ENCODE data around the gene FREY1. TPM values are rescaled to one million over a fixed set of nuclear protein-coding genes. Genes with fewer than 3 reads are reported as not detected.
A peak's percentile ranks its signal among the peaks of the same experiment; 100 is the strongest.

FREY1 gene
- polyA plus RNA-seq, 3 donors, result 0.37 TPM; not detected in 2

DNA sequence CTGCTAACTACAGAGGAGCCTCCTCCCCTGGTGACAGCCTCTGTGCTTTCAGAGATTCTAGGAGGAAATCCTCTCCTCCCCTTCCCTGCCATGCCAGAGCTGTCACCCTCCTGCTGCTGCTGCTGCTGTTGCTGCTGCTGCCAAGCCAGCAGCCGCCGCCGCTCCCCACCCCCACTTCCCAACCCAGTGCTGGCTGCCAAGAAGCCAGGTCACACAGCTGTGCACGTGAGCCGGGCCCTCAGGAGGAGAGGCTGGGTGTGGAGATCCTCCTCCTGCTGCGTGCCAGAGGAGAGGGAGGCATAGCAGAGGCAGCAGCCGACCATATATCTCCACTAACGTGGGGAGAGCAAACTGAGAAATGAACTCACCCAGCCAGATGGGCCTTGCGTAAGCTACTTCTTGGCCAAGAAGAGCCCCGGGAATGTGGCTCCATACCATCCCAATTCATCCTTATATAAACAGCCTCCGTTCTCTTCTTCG lies 47.4 kb downstream of the FREY1 start:
- intact Hi-C loops (cut with micrococcal nuclease), result no loop called here
- Mint-ChIP-seq H3K4me3 (no peak overlapping the region), H3K27me3 (ENCODE audit: low read depth in 3 of 3) (no peaks in the 10 kb centered on the region), H3K9me3 (no peaks in the 10 kb centered on the region), H3K27ac (peak overlapping the region in 3 of 7 donors; percentile 46 to 93 (median 82)), H3K4me1 (peaks cover 20% of the 10 kb centered on the region), H3K36me3 (peaks cover 77 to 91% of the 10 kb centered on the region in 2 donors)
- H2AFZ ChIP-seq (ENCODE audit: insufficient read depth, low read depth, low read length, poor library complexity, severe bottlenecking), result no peak overlapping the region
- no peak overlapping the region for H3K27ac ChIP-seq (ENCODE audit: low read depth in 1 of 2, low read length in 2 of 2)
- H3K4me3 ChIP-seq (replicated peaks in 1 of 3; ENCODE audit: low read depth in 2 of 3, low read length in 3 of 3), result no peak overlapping the region
- H3K4me2 ChIP-seq (replicated peaks; ENCODE audit: extremely low read depth, low read length, poor library complexity, severe bottlenecking), result no peak overlapping the region
- 87% methylated on average over 3 of the region's 12 CpGs for WGBS (ENCODE audit: insufficient coverage)
- H3K79me2 ChIP-seq (ENCODE audit: insufficient read depth, low read length), result no peaks in the 10 kb centered on the region
- H3K27me3 ChIP-seq (ENCODE audit: control insufficient read depth in 2 of 2, insufficient read depth in 2 of 2, low read length in 2 of 2), result no peaks in the 10 kb centered on the region
- TF ChIP-seq, protein P1, sequence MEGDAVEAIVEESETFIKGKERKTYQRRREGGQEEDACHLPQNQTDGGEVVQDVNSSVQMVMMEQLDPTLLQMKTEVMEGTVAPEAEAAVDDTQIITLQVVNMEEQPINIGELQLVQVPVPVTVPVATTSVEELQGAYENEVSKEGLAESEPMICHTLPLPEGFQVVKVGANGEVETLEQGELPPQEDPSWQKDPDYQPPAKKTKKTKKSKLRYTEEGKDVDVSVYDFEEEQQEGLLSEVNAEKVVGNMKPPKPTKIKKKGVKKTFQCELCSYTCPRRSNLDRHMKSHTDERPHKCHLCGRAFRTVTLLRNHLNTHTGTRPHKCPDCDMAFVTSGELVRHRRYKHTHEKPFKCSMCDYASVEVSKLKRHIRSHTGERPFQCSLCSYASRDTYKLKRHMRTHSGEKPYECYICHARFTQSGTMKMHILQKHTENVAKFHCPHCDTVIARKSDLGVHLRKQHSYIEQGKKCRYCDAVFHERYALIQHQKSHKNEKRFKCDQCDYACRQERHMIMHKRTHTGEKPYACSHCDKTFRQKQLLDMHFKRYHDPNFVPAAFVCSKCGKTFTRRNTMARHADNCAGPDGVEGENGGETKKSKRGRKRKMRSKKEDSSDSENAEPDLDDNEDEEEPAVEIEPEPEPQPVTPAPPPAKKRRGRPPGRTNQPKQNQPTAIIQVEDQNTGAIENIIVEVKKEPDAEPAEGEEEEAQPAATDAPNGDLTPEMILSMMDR (IDR thresholded peaks at IDR 0.05), result no peak
- peaks cover 70 to 96% of the 10 kb centered on the region in 2 donors for H3K36me3 ChIP-seq (replicated peaks in 1 of 2; ENCODE audit: control insufficient read depth in 1 of 2, insufficient read depth in 2 of 2, low read length in 2 of 2)
- peaks cover 19 to 22% of the 10 kb centered on the region in 2 donors for H3K4me1 ChIP-seq (ENCODE audit: control insufficient read depth in 1 of 2, insufficient read depth in 2 of 2, low read length in 2 of 2)
- H3K9ac ChIP-seq (ENCODE audit: insufficient read depth, low read length, poor library complexity, severe bottlenecking), result no peak overlapping the region
- peaks cover 48% of the 10 kb centered on the region for H4K20me1 ChIP-seq (ENCODE audit: insufficient read depth, low read length)
- no peak for DNase-seq
- H3K9me3 ChIP-seq (replicated peaks in 1 of 2; ENCODE audit: control insufficient read depth in 1 of 2, insufficient read depth in 1 of 2, low read length in 2 of 2), result no peaks in the 10 kb centered on the region

DNA sequence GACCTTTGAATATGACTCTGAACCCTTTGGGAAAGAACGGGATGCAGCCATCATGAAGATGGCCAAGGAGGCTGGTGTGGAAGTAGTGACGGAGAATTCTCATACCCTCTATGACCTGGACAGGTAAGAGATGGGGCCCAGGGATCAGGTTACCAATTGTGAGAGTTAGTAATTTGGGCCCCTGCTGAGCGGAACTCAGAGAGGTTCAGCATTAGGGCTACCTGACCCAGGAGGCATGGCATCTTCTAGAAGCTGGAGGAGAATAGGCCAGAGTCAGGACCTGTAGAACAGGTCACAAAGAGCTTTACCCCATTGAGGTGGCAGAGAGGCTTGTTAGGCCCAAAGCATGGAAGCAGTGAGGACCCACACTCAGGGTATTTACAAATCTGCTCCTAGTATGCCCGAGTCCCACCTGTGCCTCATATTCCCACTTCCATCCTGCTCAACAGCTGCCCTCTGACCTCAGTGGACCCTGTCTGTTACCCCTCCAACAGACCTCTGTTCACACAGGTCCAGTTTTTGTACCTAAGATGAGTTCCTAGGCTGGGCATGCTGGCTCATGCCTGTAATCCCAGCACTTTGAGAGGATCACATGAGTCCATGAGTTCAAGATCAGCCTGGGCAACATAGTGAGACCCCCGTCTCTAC lies 48.2 kb downstream of the FREY1 start:
- intact Hi-C loops (cut with micrococcal nuclease), result no loop called here
- peaks cover 55% of the 10 kb centered on the region for H4K20me1 ChIP-seq (ENCODE audit: insufficient read depth, low read length)
- TF ChIP-seq, protein P1 (IDR thresholded peaks at IDR 0.05), result no peak
- Mint-ChIP-seq H3K27me3 (ENCODE audit: low read depth in 3 of 3) (no peaks in the 10 kb centered on the region), H3K4me3 (no peak overlapping the region), H3K4me1 (peaks cover 20% of the 10 kb centered on the region), H3K36me3 (peaks cover 77 to 84% of the 10 kb centered on the region in 2 donors), H3K9me3 (no peaks in the 10 kb centered on the region), H3K27ac (peak overlapping the region in 5 of 7 donors; percentile 30 to 94 (median 82))
- peak overlapping the region; percentile 79 to 80 for H3K27ac ChIP-seq (ENCODE audit: low read depth in 1 of 2, low read length in 2 of 2)
- peaks cover 3% of the 10 kb centered on the region for H3K79me2 ChIP-seq (ENCODE audit: insufficient read depth, low read length)
- no peak overlapping the region for H3K4me2 ChIP-seq (replicated peaks; ENCODE audit: extremely low read depth, low read length, poor library complexity, severe bottlenecking)
- peak overlapping the region; percentile 9 for H3K9ac ChIP-seq (ENCODE audit: insufficient read depth, low read length, poor library complexity, severe bottlenecking)
- H2AFZ ChIP-seq (ENCODE audit: insufficient read depth, low read depth, low read length, poor library complexity, severe bottlenecking), result no peak overlapping the region
- H3K27me3 ChIP-seq (ENCODE audit: control insufficient read depth in 2 of 2, insufficient read depth in 2 of 2, low read length in 2 of 2), result no peaks in the 10 kb centered on the region
- H3K36me3 ChIP-seq (replicated peaks in 1 of 2; ENCODE audit: control insufficient read depth in 1 of 2, insufficient read depth in 2 of 2, low read length in 2 of 2), result peaks cover 64 to 88% of the 10 kb centered on the region in 2 donors
- H3K4me3 ChIP-seq (replicated peaks in 1 of 3; ENCODE audit: low read depth in 2 of 3, low read length in 3 of 3), result no peak overlapping the region
- no peaks in the 10 kb centered on the region for H3K9me3 ChIP-seq (replicated peaks in 1 of 2; ENCODE audit: control insufficient read depth in 1 of 2, insufficient read depth in 1 of 2, low read length in 2 of 2)
- H3K4me1 ChIP-seq (ENCODE audit: control insufficient read depth in 1 of 2, insufficient read depth in 2 of 2, low read length in 2 of 2), result peaks cover 19 to 22% of the 10 kb centered on the region in 2 donors
- no peak for DNase-seq
- WGBS (ENCODE audit: insufficient coverage), result 92% methylated on average over 1 of the region's 5 CpGs
